SK-N-SH treated with all-trans-retinoic acid at 6 μM for 48 hours (cell line): ENCODE results near the gene JCAD.

Source experiments
- CREB5 ChIP-seq: fragments of 250-450 bp; sonication (Bioruptor Pico); IDR thresholded peaks from 2 replicates; pipeline ENCODE4 v1.5.1; 2020; ENCODE audit warnings: low read depth, mild to moderate bottlenecking, moderate library complexity
- TCF4 ChIP-seq: fragments of 250-450 bp; sonication (Bioruptor Pico); IDR thresholded peaks from 2 replicates; pipeline ENCODE4 v1.8.0; 2021; ENCODE audit warnings: mild to moderate bottlenecking, moderate library complexity, borderline replicate concordance

- TF ChIP-seq CREB5 = no peak
- no peak for TF ChIP-seq TCF4 (CRISPR knock-in tag)
Measured at GRCh38 chr10:30022590-30022989, 36.8 kb downstream of the JCAD start.
